SK-N-MC (cell line): ENCODE measurements around the gene SUPT5H.

ENCODE experiments used
- DNase-seq: peaks from one replicate; pipeline ENCODE4 v3.0.0-alpha.2; 2011; ENCODE audit warnings: low read depth, low spot score
- H3K27ac ChIP-seq: fragments of 200-600 bp; sonication (generic); 2 replicates; pipeline ENCODE4 v1.5.1; 2016; ENCODE audit warnings: mixed run types
- H3K36me3 ChIP-seq: fragments of 200-600 bp; sonication (generic); 2 replicates; pipeline ENCODE4 v1.6.1; 2017; ENCODE audit warnings: antibody characterized with exemption, low read length, mixed read lengths; ENCODE audit not compliant: insufficient read depth
- H3K4me3 ChIP-seq: fragments of 200-600 bp; sonication (generic); 2 replicates; pipeline ENCODE4 v1.5.1; 2016
- H3K9ac ChIP-seq: fragments of 200-600 bp; sonication (generic); 2 replicates; pipeline ENCODE4 v1.8.0; 2017; ENCODE audit warnings: mixed run types, mixed read lengths; ENCODE audit not compliant: insufficient read length
- H3K9me3 ChIP-seq: fragments of 200-600 bp; sonication (generic); 2 replicates; pipeline ENCODE4 v1.6.1; 2017; ENCODE audit warnings: low read depth, mild to moderate bottlenecking, antibody characterized with exemption, low read length, moderate library complexity, mixed read lengths
- EZH2 ChIP-seq: fragments of 200-600 bp; sonication (generic); IDR thresholded peaks from one replicate; pipeline ENCODE4 v1.6.1; 2017; ENCODE audit warnings: antibody characterized with exemption
- FOXP2 ChIP-seq: optimal IDR thresholded peaks from 2 replicates; pipeline ENCODE3; 2011; ENCODE audit warnings: mild to moderate bottlenecking, moderate library complexity; ENCODE audit not compliant: insufficient read depth; ENCODE audit errors: extremely low read length, control extremely low read depth
- POLR2AphosphoS5 ChIP-seq: IDR thresholded peaks from 2 replicates; pipeline ENCODE4 v1.6.1; 2012; ENCODE audit warnings: mild to moderate bottlenecking, low read depth, low read length, borderline replicate concordance

SUPT5H gene

GRCh38 chr19:39430675-39431593 is 14.4 kb upstream of the SUPT5H start:
- Histone ChIP-seq H3K9me3 (no peaks in the 10 kb centered on the region), H3K4me3 (no peak overlapping the region), H3K36me3 (peaks cover 36% of the 10 kb centered on the region), H3K27ac (peak overlapping the region; percentile 60; the same call in 1 of the 2 replicates), H3K9ac (no peak overlapping the region)
- DNase-seq: no peak
- TF ChIP-seq FOXP2 (no peak), POLR2AphosphoS5 (peak; percentile 54; the same call in 1 of the 2 replicates), EZH2 (no peak)

- no peaks in the 10 kb centered on the region for H3K9me3 ChIP-seq
- H3K36me3 ChIP-seq: peaks cover 36% of the 10 kb centered on the region
- H3K27ac ChIP-seq: no peak overlapping the region
- H3K9ac ChIP-seq: no peak overlapping the region
- TF ChIP-seq FOXP2 (no peak), EZH2 (no peak), POLR2AphosphoS5 (no peak)
- H3K4me3 ChIP-seq: no peak overlapping the region
- DNase-seq: no peak
Observed at GRCh38 chr19:39432677-39433025, 12.7 kb upstream of the SUPT5H start.

GRCh38 chr19:39433480-39434079 is 11.8 kb upstream of the SUPT5H start:
- peak overlapping the region; percentile 98 for H3K9ac ChIP-seq
- DNase-seq: no peak
- peaks cover 36% of the 10 kb centered on the region for H3K36me3 ChIP-seq
- H3K27ac ChIP-seq: peak overlapping the region; percentile 58
- TF ChIP-seq FOXP2 (no peak), POLR2AphosphoS5 (peak; percentile 23; the same call in 1 of the 2 replicates), EZH2 (no peak)
- H3K4me3 ChIP-seq: peak overlapping the region; percentile 85
- no peaks in the 10 kb centered on the region for H3K9me3 ChIP-seq

- Histone ChIP-seq H3K4me3 (peak overlapping the region; percentile 85), H3K9ac (peak overlapping the region; percentile 98), H3K9me3 (no peaks in the 10 kb centered on the region), H3K27ac (peak overlapping the region; percentile 58), H3K36me3 (peaks cover 36% of the 10 kb centered on the region)
- no peak for DNase-seq
- TF ChIP-seq POLR2AphosphoS5: no peak
Observed at GRCh38 chr19:39434123-39435076, 11.0 kb upstream of the SUPT5H start.

GRCh38 chr19:39435499-39436349 is 9.7 kb upstream of the SUPT5H start, which contains the start of gene RPS16:
RPS16 (minus strand) TSS chr19:39435949; CDS start chr19:39435895, 54 bp downstream.
- Histone ChIP-seq H3K36me3 (peaks cover 36% of the 10 kb centered on the region), H3K27ac (peak within 1 kb of the TSS; percentile 95)
- DNase-seq: peak; percentile 66

GRCh38 chr19:39436350-39436716 is 9.0 kb upstream of the SUPT5H start:
- Histone ChIP-seq H3K4me3 (peak overlapping the region; percentile 85), H3K27ac (peak overlapping the region; percentile 95), H3K9me3 (no peaks in the 10 kb centered on the region), H3K9ac (peak overlapping the region; percentile 100), H3K36me3 (peaks cover 36% of the 10 kb centered on the region)
- DNase-seq: no peak
- no peak for TF ChIP-seq FOXP2
- no peak for TF ChIP-seq EZH2
- TF ChIP-seq POLR2AphosphoS5: no peak

More at GRCh38 chr19:39435499-39436349, 9.7 kb upstream of the SUPT5H start, which contains the start of gene RPS16:
- H3K9ac ChIP-seq: peak within 1 kb of the TSS; percentile 100
- peak within 1 kb of the TSS; percentile 85 for H3K4me3 ChIP-seq
- no peaks in the 10 kb centered on the region for H3K9me3 ChIP-seq
- TF ChIP-seq POLR2AphosphoS5 (peak; percentile 100), EZH2 (no peak), FOXP2 (peak; percentile 80)

- Histone ChIP-seq H3K36me3 (peaks cover 20% of the 10 kb centered on the region), H3K27ac (no peak overlapping the region), H3K4me3 (no peak overlapping the region), H3K9ac (no peak overlapping the region), H3K9me3 (no peaks in the 10 kb centered on the region)
- DNase-seq: no peak
- TF ChIP-seq FOXP2 (no peak), POLR2AphosphoS5 (no peak), EZH2 (no peak)
Observed at GRCh38 chr19:39438270-39438934, 7.0 kb upstream of the SUPT5H start.
